Chondrocyte (in vitro differentiated cells): Measurements from ENCODE around the gene SYT14. TPM values are rescaled to one million over a fixed set of nuclear protein-coding genes. Genes with fewer than 3 reads are reported as not detected.

Experiments
- DNase-seq: peaks from one replicate; pipeline ENCODE4 v3.0.0; 2021; ENCODE audit warnings: mixed read lengths, low spot score
- H3K27ac Mint-ChIP-seq: one replicate; pipeline ENCODE4 v1.8.0; 2021; ENCODE audit warnings: mild to moderate bottlenecking, moderate library complexity, mixed read lengths; ENCODE audit not compliant: unreplicated experiment
- H3K27me3 Mint-ChIP-seq: 2 replicates; pipeline ENCODE4 v1.8.0; 2021; ENCODE audit warnings: low read depth, mixed read lengths
- H3K36me3 Mint-ChIP-seq: 2 replicates; pipeline ENCODE4 v1.8.0; 2021; ENCODE audit warnings: low read depth, mixed read lengths
- H3K4me1 Mint-ChIP-seq: 2 replicates; pipeline ENCODE4 v1.8.0; 2021; ENCODE audit warnings: low read depth, mild to moderate bottlenecking, mixed read lengths
- H3K4me3 Mint-ChIP-seq: one replicate; pipeline ENCODE4 v1.8.0; 2021; ENCODE audit warnings: mild to moderate bottlenecking, moderate library complexity, mixed read lengths; ENCODE audit not compliant: unreplicated experiment
- H3K9me3 Mint-ChIP-seq: 2 replicates; pipeline ENCODE4 v1.8.0; 2021; ENCODE audit warnings: low read depth, mixed read lengths
- CTCF ChIP-seq: fragments of 200-600 bp; sonication (generic); IDR thresholded peaks from 2 replicates; pipeline ENCODE4 v1.5.0; 2021; ENCODE audit warnings: antibody characterized with exemption, mild to moderate bottlenecking, moderate library complexity
- total RNA-seq: library from RNA; stranded (reverse); gene quantifications from 3 replicates; pipeline ENCODE4 v1.2.1, GENCODE V29; 2021

SYT14 gene
- total RNA-seq, 1 donor from 2014 or later, result 1.0 TPM

DNA sequence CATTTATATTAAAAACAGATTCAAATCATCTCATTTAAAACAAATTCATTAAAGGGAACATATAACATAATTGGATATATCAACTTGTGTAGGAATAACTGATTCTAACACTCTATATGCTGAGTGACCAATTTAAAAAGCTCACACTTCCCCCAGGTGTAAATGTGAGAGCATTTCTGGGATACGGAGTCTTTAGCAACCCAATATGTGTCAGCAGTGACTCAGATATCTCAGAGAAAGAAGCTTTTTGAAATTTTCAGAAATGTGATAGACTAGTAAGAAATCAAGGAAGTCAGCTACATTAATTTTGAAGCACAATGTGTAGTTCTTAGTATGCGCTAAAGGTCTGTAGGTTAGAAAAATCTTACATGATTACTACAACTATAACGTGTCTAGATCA, 206.7 kb downstream of the SYT14 start:
- DNase-seq, result no peak
- no peaks in the 10 kb centered on the region for H3K27me3 Mint-ChIP-seq

DNA sequence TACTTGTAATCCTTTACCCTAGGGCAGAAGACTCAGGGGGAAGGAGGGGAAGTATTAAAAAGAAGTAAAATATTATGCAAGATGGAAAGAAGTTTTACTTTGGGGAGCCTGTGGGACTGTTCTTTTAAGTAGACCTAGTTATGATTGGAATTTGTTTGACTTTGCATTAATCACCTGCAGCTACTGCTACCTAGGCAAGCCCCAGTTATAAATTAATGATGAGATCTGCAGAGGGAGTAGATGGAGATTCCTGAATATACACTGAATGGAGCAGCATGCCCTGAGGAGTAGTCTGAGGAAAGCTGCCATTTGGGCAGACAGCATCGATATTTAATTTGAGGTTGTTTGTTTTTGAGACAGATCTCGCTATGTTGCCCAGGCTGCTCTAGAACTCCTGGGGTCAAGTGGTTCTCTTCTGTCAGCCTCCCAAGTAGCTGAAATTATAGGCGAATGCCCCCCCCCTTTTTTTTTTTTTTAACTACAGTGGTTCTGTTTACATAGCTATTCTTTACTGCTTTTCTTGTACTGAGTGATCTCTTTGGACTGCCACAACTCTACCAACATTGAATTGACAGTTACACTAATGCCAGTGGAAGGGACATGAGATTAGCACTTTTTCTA, 213.1 kb downstream of the SYT14 start:
- no peak overlapping the region for H3K27ac Mint-ChIP-seq

More for the DNA sequence above, 206.7 kb downstream of the SYT14 start:
- Mint-ChIP-seq H3K27ac (no peak overlapping the region), H3K36me3 (peaks cover 4% of the 10 kb centered on the region), H3K4me1 (no peaks in the 10 kb centered on the region), H3K4me3 (no peak overlapping the region), H3K9me3 (peaks cover 12% of the 10 kb centered on the region)
- no peak for TF ChIP-seq CTCF

GRCh38 chr1:210159211-210159610, 221.2 kb downstream of the SYT14 start:
- no peaks in the 10 kb centered on the region for H3K27me3 Mint-ChIP-seq

More for the DNA sequence above, 213.1 kb downstream of the SYT14 start:
- Mint-ChIP-seq H3K27me3 (no peaks in the 10 kb centered on the region), H3K36me3 (no peaks in the 10 kb centered on the region), H3K9me3 (no peaks in the 10 kb centered on the region), H3K4me1 (no peaks in the 10 kb centered on the region), H3K4me3 (no peak overlapping the region)
- no peak for DNase-seq
- TF ChIP-seq CTCF, result no peak

DNA sequence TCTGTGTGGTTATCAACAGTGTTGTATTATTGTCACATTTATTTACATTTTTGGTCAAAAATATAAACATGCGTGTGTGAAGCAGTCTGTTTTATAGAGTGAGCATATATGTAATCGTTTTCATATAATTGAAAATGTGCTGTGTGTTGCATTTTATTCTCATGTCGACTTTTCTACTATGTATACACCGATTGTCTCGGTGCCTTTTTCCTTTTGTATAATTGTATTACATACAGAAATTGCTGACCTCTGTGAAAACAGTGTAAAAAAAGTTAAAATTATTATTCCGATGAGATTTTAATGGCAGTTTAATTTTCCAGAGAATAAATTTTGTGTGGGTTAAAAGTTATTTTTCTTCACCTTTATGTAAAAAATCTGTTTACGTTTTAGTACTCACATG, 232.2 kb downstream of the SYT14 start:
- DNase-seq, result no peak
- TF ChIP-seq CTCF, result no peak
- no peaks in the 10 kb centered on the region for H3K9me3 Mint-ChIP-seq
- no peak overlapping the region for H3K4me3 Mint-ChIP-seq
- H3K27me3 Mint-ChIP-seq, result no peaks in the 10 kb centered on the region
- no peak overlapping the region for H3K27ac Mint-ChIP-seq
- no peaks in the 10 kb centered on the region for H3K36me3 Mint-ChIP-seq
- H3K4me1 Mint-ChIP-seq, result no peaks in the 10 kb centered on the region

More at GRCh38 chr1:210159211-210159610, 221.2 kb downstream of the SYT14 start:
- H3K4me3 Mint-ChIP-seq, result no peak overlapping the region
- no peak for TF ChIP-seq CTCF
- no peaks in the 10 kb centered on the region for H3K9me3 Mint-ChIP-seq
- no peaks in the 10 kb centered on the region for H3K36me3 Mint-ChIP-seq
- no peak overlapping the region for H3K27ac Mint-ChIP-seq
- H3K4me1 Mint-ChIP-seq, result no peaks in the 10 kb centered on the region
- DNase-seq, result no peak

DNA sequence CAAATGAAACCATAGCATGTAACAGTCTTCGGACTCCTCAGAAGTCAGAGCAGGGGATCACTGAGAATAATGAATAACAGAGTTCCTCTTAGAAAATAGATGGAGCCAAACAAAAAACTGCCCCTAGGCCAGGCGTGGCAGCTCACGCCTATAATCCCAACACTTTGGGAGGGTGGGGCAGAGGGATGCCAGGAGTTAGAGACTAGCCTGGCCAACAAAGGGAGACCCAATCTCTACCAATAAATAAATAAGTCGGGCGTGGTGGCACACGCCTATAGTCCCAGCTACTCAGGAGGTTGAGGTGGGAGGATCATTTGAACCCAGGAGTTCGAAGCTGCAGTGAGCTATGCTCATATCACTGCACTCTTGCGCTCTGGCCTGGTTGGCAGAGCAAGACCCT, 236.1 kb downstream of the SYT14 start:
- H3K4me1 Mint-ChIP-seq, result no peaks in the 10 kb centered on the region
- TF ChIP-seq CTCF, result no peak
- no peaks in the 10 kb centered on the region for H3K9me3 Mint-ChIP-seq
- no peaks in the 10 kb centered on the region for H3K27me3 Mint-ChIP-seq
- no peak overlapping the region for H3K4me3 Mint-ChIP-seq
- H3K36me3 Mint-ChIP-seq, result no peaks in the 10 kb centered on the region
- H3K27ac Mint-ChIP-seq, result no peak overlapping the region
- DNase-seq, result no peak
